Measurements from ENCODE around the gene PLEKHM2.

The PLEKHM2 gene

GRCh38 chr1:15738416-15739113, 54.4 kb downstream of the PLEKHM2 start:
- DNase-seq (ENCODE audit: low read depth in 3 of 3): no peak

- no peak for DNase-seq (ENCODE audit: low read depth in 3 of 3)
These were observed 55.1 kb downstream of the PLEKHM2 start for GRCh38 chr1:15739259-15739658.

GRCh38 chr1:15739745-15740144, 55.6 kb downstream of the PLEKHM2 start:
- DNase-seq (ENCODE audit: low read depth in 3 of 3): no peak

- peak; percentile 37 to 48 (median 40) for DNase-seq (ENCODE audit: low read depth in 3 of 3)
These were observed 57.1 kb downstream of the PLEKHM2 start for GRCh38 chr1:15740924-15741850.

DNA sequence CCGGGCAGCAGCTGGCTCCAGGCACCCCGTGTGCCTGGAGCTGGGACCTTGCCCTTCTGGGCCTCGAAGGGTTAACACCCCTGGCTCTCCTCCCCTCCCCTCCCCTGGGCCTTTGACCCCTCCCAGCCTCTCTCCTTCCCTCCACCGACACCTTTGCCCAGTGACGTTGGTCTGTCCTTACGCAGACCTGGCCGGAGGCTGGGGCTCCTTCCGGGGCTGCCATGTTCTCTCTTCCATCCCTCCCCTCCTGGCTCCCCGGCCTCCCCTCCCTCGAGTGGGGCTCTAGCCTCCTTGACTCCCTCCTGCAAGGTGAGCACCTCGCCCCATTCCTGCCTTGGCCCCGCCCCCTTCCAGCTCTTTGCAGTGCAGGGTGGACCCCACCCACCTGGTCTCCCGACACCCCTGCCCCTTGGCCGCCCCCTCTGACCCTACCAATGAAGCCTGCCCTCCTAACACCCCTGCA, 58.2 kb downstream of the PLEKHM2 start, which contains the start of gene TMEM82:
TSS of gene TMEM82 (plus strand) at position 161 of the 463 bp plus-strand sequence. CDS start at position 222, 61 bp downstream.
- DNase-seq (ENCODE audit: low read depth in 3 of 3): no peak

GRCh38 chr1:15744122-15744679, 60.1 kb downstream of the PLEKHM2 start:
- no peak for DNase-seq (ENCODE audit: low read depth in 3 of 3)

DNA sequence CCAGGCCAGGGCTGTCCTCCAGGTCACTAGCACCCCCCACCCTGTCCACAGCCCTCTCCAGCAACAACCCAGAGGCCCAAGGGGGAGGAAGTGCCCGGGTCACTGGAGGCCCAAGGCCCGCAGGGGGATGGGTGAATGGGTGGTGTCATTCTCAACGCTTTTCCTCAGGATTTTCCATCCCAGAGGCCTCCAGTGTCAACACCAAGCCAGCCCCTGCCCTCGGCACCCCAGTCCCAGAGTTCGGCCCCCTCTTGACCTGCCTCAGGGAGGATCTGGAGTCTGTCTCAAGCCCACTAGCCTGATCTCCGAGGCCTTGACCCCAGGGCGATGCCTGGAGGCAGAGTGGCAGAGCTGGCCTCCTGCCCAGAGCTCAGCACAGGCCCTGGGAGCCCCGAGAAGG, 63.3 kb downstream of the PLEKHM2 start:
- DNase-seq (ENCODE audit: low read depth in 3 of 3): no peak

- DNase-seq (ENCODE audit: low read depth in 3 of 3): no peak
These were observed 64.1 kb downstream of the PLEKHM2 start for GRCh38 chr1:15748264-15748663.

DNA sequence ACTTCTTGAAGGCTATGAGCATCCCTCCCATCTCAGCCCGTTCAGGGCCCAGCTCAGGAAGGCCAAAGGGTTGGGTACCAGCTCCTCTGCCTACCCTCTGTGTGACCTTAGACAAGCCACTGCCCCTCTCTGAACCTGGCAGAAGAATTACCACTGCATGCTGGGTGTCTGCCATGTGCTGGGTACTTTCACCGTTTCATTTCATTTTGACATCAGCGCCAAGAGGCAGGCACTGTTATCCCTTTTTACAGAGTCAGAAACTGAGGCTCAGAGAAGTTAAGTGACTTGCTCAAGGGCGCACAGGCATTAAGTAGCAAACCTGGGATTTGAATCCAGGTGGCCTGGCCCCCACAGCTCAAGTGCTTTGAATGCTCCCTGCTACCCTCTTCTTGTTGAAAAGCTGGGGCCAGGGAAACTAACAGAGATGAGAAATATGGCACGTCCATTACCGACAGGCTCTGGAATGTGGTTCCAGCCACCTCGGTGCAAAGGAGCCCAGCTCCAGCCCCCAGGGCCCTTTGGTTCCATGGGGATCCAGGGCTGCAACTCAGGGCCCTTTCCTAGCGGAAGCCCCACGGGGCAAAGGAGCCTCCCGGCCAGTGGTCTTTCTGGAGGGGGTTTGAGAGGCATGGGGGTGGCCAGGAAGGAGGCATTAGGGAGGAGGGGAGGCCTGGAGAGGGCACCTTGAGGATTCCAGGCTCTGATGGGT, 64.7 kb downstream of the PLEKHM2 start:
- no peak for DNase-seq (ENCODE audit: low read depth in 3 of 3)

GRCh38 chr1:15749399-15750291, 65.5 kb downstream of the PLEKHM2 start:
- DNase-seq (ENCODE audit: low read depth in 3 of 3): no peak

DNA sequence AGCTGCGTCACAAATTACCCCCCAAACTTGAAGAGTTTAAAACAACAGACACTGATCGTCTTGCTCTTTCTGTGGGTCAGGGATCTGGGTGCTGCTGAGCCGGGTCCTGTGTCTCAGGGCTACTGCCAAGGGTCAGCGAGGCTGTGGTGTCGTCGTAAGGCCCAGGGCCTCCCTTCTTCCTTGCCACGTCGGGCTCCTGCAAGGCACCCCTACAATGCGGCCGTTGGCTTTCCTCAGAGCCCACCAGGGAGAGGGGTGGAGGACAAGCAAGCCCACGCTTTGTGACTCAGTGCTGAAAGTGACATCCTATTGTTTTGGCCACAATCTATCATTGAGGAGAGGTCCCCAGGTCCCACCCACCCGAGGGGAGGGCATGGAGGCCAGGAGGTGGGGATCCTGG, 66.8 kb downstream of the PLEKHM2 start:
- no peak for DNase-seq (ENCODE audit: low read depth in 3 of 3)

- DNase-seq (ENCODE audit: low read depth in 3 of 3): no peak
These were observed 67.6 kb downstream of the PLEKHM2 start for GRCh38 chr1:15751717-15752116.

DNA sequence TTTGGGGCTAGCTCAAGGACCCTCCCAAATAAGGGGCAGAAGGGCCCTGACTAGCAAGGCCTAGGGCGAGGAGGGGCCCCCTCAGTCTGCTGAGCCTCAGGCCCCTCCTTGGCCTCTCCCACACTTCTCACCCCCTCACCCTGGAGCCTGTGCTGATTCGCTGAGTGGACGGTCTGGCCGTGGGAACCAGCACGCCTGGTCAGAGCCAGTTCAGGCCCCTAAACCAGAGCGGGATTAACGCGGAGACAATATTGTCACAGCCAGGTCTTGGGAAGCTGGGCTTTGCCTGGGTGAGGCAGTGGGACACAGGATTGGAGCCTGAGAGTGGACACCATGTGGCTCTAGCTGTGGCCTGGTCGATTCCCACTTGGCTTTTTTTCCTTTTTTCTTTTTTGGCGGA, 69.7 kb downstream of the PLEKHM2 start:
- DNase-seq (ENCODE audit: low read depth in 3 of 3): no peak

GRCh38 chr1:15755021-15755645, 71.0 kb downstream of the PLEKHM2 start:
- DNase-seq (ENCODE audit: low read depth in 3 of 3): no peak

- DNase-seq (ENCODE audit: low read depth in 3 of 3): no peak
These were observed 71.5 kb downstream of the PLEKHM2 start for GRCh38 chr1:15755646-15756040.

GRCh38 chr1:15756143-15757015, 72.3 kb downstream of the PLEKHM2 start:
- DNase-seq (ENCODE audit: low read depth in 3 of 3): no peak

- DNase-seq (ENCODE audit: low read depth in 3 of 3): no peak
These were observed 73.0 kb downstream of the PLEKHM2 start for GRCh38 chr1:15757016-15757543.

DNA sequence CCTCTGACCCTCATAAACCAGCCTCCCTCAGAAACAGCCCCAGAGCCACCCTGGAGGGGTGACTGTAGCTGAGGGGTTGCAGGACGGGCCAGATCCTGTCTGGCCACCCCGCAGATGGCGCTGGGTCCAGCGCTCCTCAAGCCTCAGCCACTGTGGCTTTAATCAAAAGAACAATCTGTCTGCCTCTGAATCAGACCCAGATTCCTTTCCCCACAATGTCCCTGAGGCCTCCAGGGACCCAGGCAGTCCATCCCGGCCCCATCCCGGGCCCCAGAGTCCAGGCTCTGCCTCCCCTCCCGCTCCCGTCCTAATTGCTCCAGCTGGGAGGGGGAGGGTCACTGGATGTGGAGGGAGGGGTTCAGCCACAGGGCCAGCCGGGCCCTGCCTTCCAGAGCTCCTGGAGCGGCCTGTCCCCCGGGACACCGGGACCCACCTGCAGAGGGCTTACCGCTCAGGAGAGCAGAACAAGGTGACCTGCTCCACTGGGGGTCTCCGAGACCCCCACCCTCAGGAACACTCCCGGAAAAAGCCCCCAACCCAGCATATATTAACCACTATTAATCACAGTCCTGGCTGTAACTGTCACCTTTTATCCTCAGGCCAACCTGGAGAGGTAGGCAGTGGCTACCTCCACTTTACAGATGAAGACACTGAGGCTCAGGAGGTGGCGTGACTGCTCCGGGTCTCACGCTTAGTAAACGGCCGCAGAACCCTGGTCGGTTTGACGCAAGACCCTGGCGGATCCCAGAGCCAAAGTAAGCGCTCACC, 73.6 kb downstream of the PLEKHM2 start:
- DNase-seq (ENCODE audit: low read depth in 3 of 3): no peak
